GM18508 (cell line): ENCODE data around the gene COL23A1.

Experiments
- ATAC-seq: cut with Tn5 transposase; IDR thresholded peaks from one replicate; pipeline ENCODE4 v1.9.1; 2021; ENCODE audit warnings: moderate number of reproducible peaks; ENCODE audit not compliant: insufficient read depth, unreplicated experiment

Gene COL23A1

GRCh38 chr5:178445534-178445933 lies 144.7 kb downstream of the COL23A1 start:
- ATAC-seq = no peak

- no peak for ATAC-seq
These were observed 147.6 kb downstream of the COL23A1 start for GRCh38 chr5:178442405-178443257.

GRCh38 chr5:178441486-178442270 lies 148.5 kb downstream of the COL23A1 start:
- ATAC-seq = no peak

- no peak for ATAC-seq
These were observed 150.0 kb downstream of the COL23A1 start for GRCh38 chr5:178440181-178440580.

- ATAC-seq = no peak
These were observed 150.6 kb downstream of the COL23A1 start for GRCh38 chr5:178439493-178440180.

- no peak for ATAC-seq
These were observed 151.4 kb downstream of the COL23A1 start for GRCh38 chr5:178438796-178439195.

GRCh38 chr5:178437386-178438075 lies 152.7 kb downstream of the COL23A1 start:
- ATAC-seq = no peak

- ATAC-seq = no peak
These were observed 153.8 kb downstream of the COL23A1 start for GRCh38 chr5:178436326-178436940.

GRCh38 chr5:178435321-178436238 lies 154.6 kb downstream of the COL23A1 start:
- no peak for ATAC-seq

- no peak for ATAC-seq
These were observed 155.3 kb downstream of the COL23A1 start for GRCh38 chr5:178434851-178435250.

GRCh38 chr5:178434016-178434761 lies 156.0 kb downstream of the COL23A1 start:
- no peak for ATAC-seq

GRCh38 chr5:178433273-178433775 lies 156.9 kb downstream of the COL23A1 start:
- ATAC-seq = no peak

GRCh38 chr5:178432421-178433272 lies 157.5 kb downstream of the COL23A1 start:
- no peak for ATAC-seq

GRCh38 chr5:178431782-178432165 lies 158.4 kb downstream of the COL23A1 start:
- no peak for ATAC-seq

GRCh38 chr5:178431063-178431781 lies 159.0 kb downstream of the COL23A1 start:
- no peak for ATAC-seq
